NT2/D1 (cell line): Measurements from ENCODE around the gene KRT76.

Experiments
- DNase-seq: peaks from one replicate; pipeline ENCODE4 v3.0.0-alpha.2; 2011; ENCODE audit warnings: low read depth, low spot score
- H3K27me3 ChIP-seq: 2 replicates; pipeline ENCODE4 v1.6.0; 2011; ENCODE audit warnings: mild to moderate bottlenecking; ENCODE audit not compliant: insufficient read length, insufficient read depth
- H3K36me3 ChIP-seq: 2 replicates; pipeline ENCODE4 v1.6.1; 2011; ENCODE audit warnings: mild to moderate bottlenecking, low read length, mixed read lengths; ENCODE audit not compliant: insufficient read depth, insufficient read length
- H3K4me1 ChIP-seq: 2 replicates; pipeline ENCODE4 v1.5.1; 2011; ENCODE audit not compliant: insufficient read depth, insufficient read length
- H3K4me3 ChIP-seq: 2 replicates; pipeline ENCODE4 v1.5.1; 2011; ENCODE audit warnings: low read depth; ENCODE audit not compliant: insufficient read length
- H3K9ac ChIP-seq: 2 replicates; pipeline ENCODE4 v1.6.0; 2011; ENCODE audit warnings: low read depth; ENCODE audit not compliant: insufficient read length
- H3K9me3 ChIP-seq: 2 replicates; pipeline ENCODE4 v1.5.1; 2011; ENCODE audit warnings: mild to moderate bottlenecking, low read length; ENCODE audit not compliant: insufficient read depth
- SUZ12 ChIP-seq: IDR thresholded peaks from 2 replicates; pipeline ENCODE4 v1.6.1; 2011; ENCODE audit not compliant: insufficient read length, insufficient read depth; ENCODE audit errors: extremely low read depth
- YY1 ChIP-seq: IDR thresholded peaks from 2 replicates; pipeline ENCODE4 v1.6.1; 2011; ENCODE audit not compliant: insufficient read length, insufficient read depth
- ZNF274 ChIP-seq: IDR thresholded peaks from 2 replicates; pipeline ENCODE4 v1.6.1; 2011; ENCODE audit warnings: mild to moderate bottlenecking, low read depth, low read length

Gene KRT76

DNA sequence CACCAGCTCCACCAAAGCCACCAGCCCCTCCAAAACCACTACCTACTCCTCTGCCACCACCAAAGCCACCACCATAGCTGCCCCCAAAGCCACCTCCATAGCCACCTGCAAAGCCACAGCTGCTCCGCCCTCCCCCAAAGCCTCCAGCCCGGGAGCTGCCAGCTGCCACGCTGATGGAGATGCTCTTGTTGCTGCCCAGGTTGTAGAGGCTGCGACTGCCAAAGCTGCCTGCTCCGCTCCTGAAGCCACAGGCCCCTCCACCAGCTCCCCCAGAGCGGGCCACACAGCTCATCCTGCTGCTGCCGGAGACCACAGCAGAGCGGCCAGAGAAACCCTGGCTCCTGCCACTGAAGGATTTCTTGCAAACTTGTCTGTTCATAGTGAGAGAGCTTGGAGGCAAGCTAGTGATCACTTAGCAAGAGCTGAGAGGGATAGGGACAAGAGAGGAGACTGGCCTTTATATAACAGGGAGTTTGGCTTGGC, at the start of gene KRT76:
KRT76 (minus strand) TSS at position 433 of the 483 bp plus-strand sequence; CDS start at position 379, 54 bp downstream.
- no peaks in the 10 kb centered on the region for H3K36me3 ChIP-seq
- peaks cover 2% of the 10 kb centered on the region for H3K27me3 ChIP-seq
- H3K4me1 ChIP-seq = no peaks in the 10 kb centered on the region
- H3K4me3 ChIP-seq = no peak within 1 kb of the TSS
- no peaks in the 10 kb centered on the region for H3K9me3 ChIP-seq
- no peak within 1 kb of the TSS for H3K9ac ChIP-seq
- no peak for DNase-seq
- TF ChIP-seq SUZ12 (no peak), ZNF274 (no peak), YY1 (no peak)

DNA sequence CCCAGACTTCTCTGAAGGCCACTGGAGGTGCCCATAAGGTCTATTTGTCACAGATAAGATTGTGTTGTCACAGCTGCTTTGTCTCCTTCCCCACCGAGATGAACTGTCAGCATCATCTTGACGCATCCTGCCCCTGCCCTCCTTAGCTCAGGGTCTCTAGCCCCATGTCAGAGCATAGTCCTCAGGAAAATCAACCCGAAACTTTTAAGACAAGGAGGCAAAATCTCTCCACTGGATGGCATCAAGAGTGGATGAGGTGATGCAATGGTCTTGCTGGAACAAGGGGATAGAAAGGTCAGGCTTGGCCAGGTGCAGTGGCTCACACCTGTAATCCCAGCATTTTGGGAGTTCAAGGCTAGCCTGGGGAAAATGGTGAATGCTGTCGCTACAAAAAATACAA, 48.8 kb upstream of the KRT76 start:
- Histone ChIP-seq H3K36me3 (no peaks in the 10 kb centered on the region), H3K27me3 (no peaks in the 10 kb centered on the region), H3K4me3 (no peak overlapping the region), H3K9me3 (no peaks in the 10 kb centered on the region; the same call in 1 of the 2 replicates), H3K4me1 (peaks cover 6% of the 10 kb centered on the region), H3K9ac (no peak overlapping the region)
- TF ChIP-seq SUZ12 = no peak
- DNase-seq = no peak

GRCh38 chr12:52824741-52825410, 47.7 kb upstream of the KRT76 start:
- Histone ChIP-seq H3K27me3 (no peaks in the 10 kb centered on the region), H3K4me3 (no peak overlapping the region), H3K36me3 (no peaks in the 10 kb centered on the region), H3K4me1 (peaks cover 6% of the 10 kb centered on the region), H3K9me3 (no peaks in the 10 kb centered on the region; the same call in 1 of the 2 replicates), H3K9ac (no peak overlapping the region)
- DNase-seq = no peak
- TF ChIP-seq SUZ12 (no peak), ZNF274 (no peak), YY1 (no peak)

DNA sequence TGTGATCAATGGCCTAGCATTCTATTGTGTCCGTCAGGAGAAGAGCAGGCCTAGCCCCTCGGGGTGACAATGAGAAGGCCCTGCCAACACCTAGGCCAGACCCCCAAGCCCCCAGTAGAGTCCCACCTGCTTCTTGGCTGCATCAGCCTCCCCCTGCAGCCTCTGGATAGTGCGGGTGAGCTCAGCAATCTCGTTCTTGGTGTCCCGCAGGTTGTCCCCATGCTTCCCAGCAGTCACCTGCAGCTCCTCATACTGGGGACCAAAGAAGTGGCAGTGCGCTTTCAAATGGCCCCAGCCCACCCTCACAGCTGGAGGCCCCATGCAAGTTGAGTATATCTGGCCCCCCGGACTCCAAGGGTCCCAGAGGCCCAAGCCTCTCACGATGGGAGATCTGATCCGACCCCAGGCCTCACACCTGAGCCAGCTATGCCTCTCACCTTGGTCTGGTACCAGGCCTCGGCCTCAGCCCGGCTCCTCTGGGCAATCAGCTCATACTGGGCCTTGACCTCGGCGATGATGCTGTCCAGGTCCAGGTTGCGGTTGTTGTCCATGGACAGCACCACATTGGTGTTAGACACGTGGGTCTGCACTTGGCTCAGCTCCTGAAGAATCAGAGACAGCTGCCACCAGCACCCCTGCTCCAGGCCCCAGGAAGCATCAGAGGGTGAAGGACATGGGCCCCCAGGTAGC, 46.8 kb upstream of the KRT76 start:
- Histone ChIP-seq H3K27me3 (no peaks in the 10 kb centered on the region), H3K4me3 (no peak overlapping the region), H3K9me3 (no peaks in the 10 kb centered on the region; the same call in 1 of the 2 replicates), H3K36me3 (no peaks in the 10 kb centered on the region), H3K9ac (no peak overlapping the region), H3K4me1 (peaks cover 6% of the 10 kb centered on the region)
- DNase-seq = no peak
- TF ChIP-seq YY1 (no peak), ZNF274 (no peak), SUZ12 (no peak)

GRCh38 chr12:52822771-52823510, 45.8 kb upstream of the KRT76 start:
- Histone ChIP-seq H3K27me3 (no peaks in the 10 kb centered on the region), H3K9me3 (no peaks in the 10 kb centered on the region; the same call in 1 of the 2 replicates), H3K36me3 (no peaks in the 10 kb centered on the region), H3K4me1 (peaks cover 11% of the 10 kb centered on the region), H3K9ac (no peak overlapping the region), H3K4me3 (no peak overlapping the region)
- DNase-seq = no peak
- TF ChIP-seq ZNF274 (no peak), YY1 (no peak), SUZ12 (no peak)

- H3K4me3 ChIP-seq = no peak overlapping the region
- H3K27me3 ChIP-seq = no peaks in the 10 kb centered on the region
- no peak for DNase-seq
- H3K36me3 ChIP-seq = no peaks in the 10 kb centered on the region
- H3K4me1 ChIP-seq = peaks cover 10% of the 10 kb centered on the region
- no peaks in the 10 kb centered on the region; the same call in 1 of the 2 replicates for H3K9me3 ChIP-seq
- no peak overlapping the region for H3K9ac ChIP-seq
- TF ChIP-seq ZNF274 = no peak
- no peak for TF ChIP-seq SUZ12
- no peak for TF ChIP-seq YY1
Measured at GRCh38 chr12:52821826-52822660, 44.9 kb upstream of the KRT76 start.

- H3K9me3 ChIP-seq = no peaks in the 10 kb centered on the region
Measured at GRCh38 chr12:52821071-52821730, 44.1 kb upstream of the KRT76 start.

More at GRCh38 chr12:52821071-52821730, 44.1 kb upstream of the KRT76 start:
- no peak overlapping the region for H3K9ac ChIP-seq
- H3K27me3 ChIP-seq = no peaks in the 10 kb centered on the region
- H3K4me3 ChIP-seq = no peak overlapping the region
- no peak for TF ChIP-seq SUZ12
- no peak for TF ChIP-seq ZNF274
- no peak for TF ChIP-seq YY1
- DNase-seq = no peak
- H3K4me1 ChIP-seq = peaks cover 5% of the 10 kb centered on the region
- H3K36me3 ChIP-seq = no peaks in the 10 kb centered on the region
